Measurements from ENCODE around the gene C9orf43.
"Not testable (repeated sequence)": the region's sequence is repeated elsewhere in the genome, so short reads cannot be mapped to it uniquely, and the experiment has no call there.

The C9orf43 gene

GRCh38 chr9:113410207-113410864 is at the start of gene C9orf43, which contains the start of gene POLE3:
C9orf43 (plus strand) TSS chr9:113410747; CDS start chr9:113413494, 2,747 bp downstream.
POLE3 (minus strand) TSS chr9:113410675; CDS start chr9:113410293, 382 bp downstream.
- DNase-seq (ENCODE audit: low read depth), result peak; percentile 89

GRCh38 chr9:113361304-113362018 is 49.1 kb upstream of the C9orf43 start:
- no peak for DNase-seq (ENCODE audit: low read depth)

- DNase-seq (ENCODE audit: low read depth), result no peak
Measured at GRCh38 chr9:113363336-113363735, 47.2 kb upstream of the C9orf43 start.

GRCh38 chr9:113364951-113365350 is 45.6 kb upstream of the C9orf43 start:
- no peak for DNase-seq (ENCODE audit: low read depth)

GRCh38 chr9:113365652-113366051 is 44.9 kb upstream of the C9orf43 start:
- DNase-seq (ENCODE audit: low read depth), result not testable (repeated sequence)

GRCh38 chr9:113368348-113368981 is 42.1 kb upstream of the C9orf43 start:
- no peak for DNase-seq (ENCODE audit: low read depth)

GRCh38 chr9:113368982-113369854 is 41.3 kb upstream of the C9orf43 start:
- DNase-seq (ENCODE audit: low read depth), result no peak

GRCh38 chr9:113369855-113370140 is 40.7 kb upstream of the C9orf43 start:
- no peak for DNase-seq (ENCODE audit: low read depth)

- DNase-seq (ENCODE audit: low read depth), result no peak
Measured at GRCh38 chr9:113370806-113371325, 39.7 kb upstream of the C9orf43 start.

GRCh38 chr9:113372059-113372458 is 38.5 kb upstream of the C9orf43 start:
- DNase-seq (ENCODE audit: low read depth), result no peak

GRCh38 chr9:113373256-113373655 is 37.3 kb upstream of the C9orf43 start:
- no peak for DNase-seq (ENCODE audit: low read depth)

GRCh38 chr9:113373676-113374392 is 36.7 kb upstream of the C9orf43 start:
- no peak for DNase-seq (ENCODE audit: low read depth)

- no peak for DNase-seq (ENCODE audit: low read depth)
Measured at GRCh38 chr9:113375057-113376023, 35.2 kb upstream of the C9orf43 start.

GRCh38 chr9:113376634-113377567 is 33.6 kb upstream of the C9orf43 start, which contains the start of gene HDHD3:
HDHD3 (minus strand) TSS chr9:113376986; CDS start chr9:113374354, 2,632 bp downstream.
- peak; percentile 78 for DNase-seq (ENCODE audit: low read depth)

- DNase-seq (ENCODE audit: low read depth), result not testable (repeated sequence)
Measured at GRCh38 chr9:113379094-113379828, 31.3 kb upstream of the C9orf43 start.

GRCh38 chr9:113379829-113380210 is 30.7 kb upstream of the C9orf43 start:
- not testable (repeated sequence) for DNase-seq (ENCODE audit: low read depth)

GRCh38 chr9:113380869-113381378 is 29.6 kb upstream of the C9orf43 start:
- no peak for DNase-seq (ENCODE audit: low read depth)

- not testable (repeated sequence) for DNase-seq (ENCODE audit: low read depth)
Measured at GRCh38 chr9:113381441-113381840, 29.1 kb upstream of the C9orf43 start.
